H1 (cell line): Measurements from ENCODE around the gene DDN. TPM values are rescaled to one million over a fixed set of nuclear protein-coding genes. Genes with fewer than 3 reads are reported as not detected.

Experiments
- CTCF ChIA-PET: fragments of 300-600 bp; sonication (Branson Sonifier 250); formaldehyde crosslinking; loops from one replicate; lab custom pipeline; 2021; ENCODE audit not compliant: partially characterized antibody; lab: Charles Lee
- POLR2A ChIA-PET: fragments of 300-600 bp; sonication (Branson Sonifier 250); formaldehyde crosslinking; loops from one replicate; lab custom pipeline; 2021; ENCODE audit warnings: inconsistent platforms; ENCODE audit not compliant: partially characterized antibody; lab: Charles Lee
- DNase-seq, 2 experiments: peaks; one replicate each; pipeline versions ENCODE4 v3.0.0 to v3.0.0-alpha.2; 2010 to 2022; ENCODE audit warnings: low spot score in 2 of 2, low read depth in 1 of 2, mixed read lengths in 1 of 2
- FAIRE-seq: peaks from 2 replicates; lab custom pipeline; 2011; peaks lifted over from hg19 to GRCh38; lab: Jason Lieb, UNC
- H2AFZ ChIP-seq: 2 replicates; pipeline ENCODE4 v1.8.1; 2012; ENCODE audit warnings: low read length, inconsistent platforms
- H2AK5ac ChIP-seq: 2 replicates; pipeline ENCODE4 v1.6.1; 2013; ENCODE audit warnings: low read depth, low read length
- H2BK120ac ChIP-seq: replicated peaks from 2 replicates; pipeline ENCODE3; 2013; ENCODE audit warnings: low read depth, low read length, inconsistent platforms
- H2BK12ac ChIP-seq: 2 replicates; pipeline ENCODE4 v1.6.1; 2013; ENCODE audit warnings: low read depth, low read length
- H2BK15ac ChIP-seq: 2 replicates; pipeline ENCODE4 v1.6.1; 2013; ENCODE audit warnings: low read length
- H2BK20ac ChIP-seq: 2 replicates; pipeline ENCODE4 v1.6.1; 2013; ENCODE audit warnings: low read length
- H2BK5ac ChIP-seq: 2 replicates; pipeline ENCODE4 v1.6.1; 2013; ENCODE audit warnings: low read depth, low read length
- H3K14ac ChIP-seq: 2 replicates; pipeline ENCODE4 v1.6.1; 2013; ENCODE audit warnings: inconsistent platforms; ENCODE audit not compliant: insufficient read length
- H3K18ac ChIP-seq: 2 replicates; pipeline ENCODE4 v1.6.1; 2013; ENCODE audit warnings: low read length; ENCODE audit errors: extremely low read depth
- H3K23ac ChIP-seq: 2 replicates; pipeline ENCODE4 v1.6.1; 2013; ENCODE audit warnings: inconsistent platforms; ENCODE audit not compliant: insufficient read length
- H3K23me2 ChIP-seq: 2 replicates; pipeline ENCODE4 v1.6.1; 2013; ENCODE audit warnings: low read depth, low read length
- H3K27ac ChIP-seq: 2 replicates; pipeline ENCODE4 v1.6.1; 2011; ENCODE audit warnings: low read depth, low read length, inconsistent platforms
- H3K27me3 ChIP-seq, 4 experiments: replicated peaks in 1 of 4; 1 replicate in 1 of 4; 2 replicates in 3 of 4; pipeline versions ENCODE4 v1.6.1 to v1.8.1; 2011 to 2013; ENCODE audit warnings: low read length in 3 of 4, mild to moderate bottlenecking in 3 of 4, inconsistent platforms in 2 of 4, mixed read lengths in 2 of 4, moderate library complexity in 1 of 4; ENCODE audit not compliant: control insufficient read depth in 3 of 4, insufficient read depth in 3 of 4; ENCODE audit errors: extremely low read depth in 1 of 4
- H3K36me3 ChIP-seq, 4 experiments: 2 replicates each; pipeline versions ENCODE4 v1.6.1 to v1.8.1; 2011 to 2013; ENCODE audit warnings: mild to moderate bottlenecking in 4 of 4, low read length in 3 of 4, moderate library complexity in 2 of 4, control low read depth in 1 of 4, inconsistent platforms in 1 of 4; ENCODE audit not compliant: insufficient read depth in 4 of 4, control insufficient read depth in 2 of 4
- H3K4ac ChIP-seq: replicated peaks from 2 replicates; pipeline ENCODE3; 2013; ENCODE audit warnings: low read length, low read depth, mixed read lengths, inconsistent platforms; ENCODE audit not compliant: insufficient read length
- H3K4me1 ChIP-seq, 4 experiments: replicated peaks in 1 of 4; 1 replicate in 1 of 4; 2 replicates in 3 of 4; pipeline versions ENCODE4 v1.6.1 to v1.8.1; 2011 to 2013; ENCODE audit warnings: low read length in 3 of 4, inconsistent platforms in 2 of 4, mixed read lengths in 1 of 4; ENCODE audit not compliant: insufficient read depth in 4 of 4, control insufficient read depth in 3 of 4
- H3K4me2 ChIP-seq, 2 experiments: 2 replicates each; pipeline versions ENCODE4 v1.6.1 to v1.8.1; 2011 to 2013; ENCODE audit warnings: low read depth in 2 of 2, low read length in 2 of 2, control low read depth in 1 of 2, inconsistent platforms in 1 of 2, mild to moderate bottlenecking in 1 of 2; ENCODE audit not compliant: insufficient read depth in 1 of 2
- H3K4me3 ChIP-seq, 4 experiments: fragments of 200-600, 300-600 bp in 1 of 4; sonication (generic), shearing (Covaris generic), sonication (Bioruptor Twin) in 1 of 4; 2 replicates each; pipeline versions ENCODE4 v1.5.1 to v1.8.1; 2011 to 2016; ENCODE audit warnings: low read length in 4 of 4, low read depth in 3 of 4, control low read depth in 2 of 4, inconsistent platforms in 2 of 4, mild to moderate bottlenecking in 2 of 4, mixed read lengths in 1 of 4, moderate library complexity in 1 of 4; ENCODE audit not compliant: insufficient read depth in 2 of 4; ENCODE audit errors: extremely low read depth in 1 of 4
- H3K56ac ChIP-seq: replicated peaks from 2 replicates; pipeline ENCODE3; 2013; ENCODE audit warnings: low read depth, mild to moderate bottlenecking, mixed read lengths, low read length, inconsistent platforms; ENCODE audit not compliant: insufficient read length
- H3K79me1 ChIP-seq: 2 replicates; pipeline ENCODE4 v1.6.1; 2013; ENCODE audit warnings: low read depth, low read length, control low read depth
- H3K79me2 ChIP-seq, 2 experiments: 2 replicates each; pipeline versions ENCODE4 v1.6.1 to v1.8.1; 2012 to 2013; ENCODE audit warnings: low read length in 2 of 2, mild to moderate bottlenecking in 2 of 2, inconsistent platforms in 1 of 2; ENCODE audit not compliant: insufficient read depth in 2 of 2, control insufficient read depth in 1 of 2
- H3K9ac ChIP-seq, 4 experiments: replicated peaks in 1 of 4; 1 replicate in 1 of 4; 2 replicates in 3 of 4; pipeline versions ENCODE4 v1.6.1 to v1.8.1; 2011 to 2013; ENCODE audit warnings: low read depth in 3 of 4, low read length in 3 of 4, control low read depth in 2 of 4, mild to moderate bottlenecking in 2 of 4, moderate library complexity in 2 of 4, inconsistent platforms in 1 of 4; ENCODE audit errors: extremely low read depth in 1 of 4
- H3K9me3 ChIP-seq, 2 experiments: 2 replicates each; pipeline versions ENCODE4 v1.6.1 to v1.8.1; 2012 to 2013; ENCODE audit warnings: mild to moderate bottlenecking in 2 of 2, moderate library complexity in 2 of 2, control low read depth in 1 of 2, inconsistent platforms in 1 of 2, low read depth in 1 of 2, low read length in 1 of 2, mixed read lengths in 1 of 2; ENCODE audit not compliant: insufficient read depth in 2 of 2
- H4K20me1 ChIP-seq, 2 experiments: replicated peaks in 1 of 2; 2 replicates each; pipeline versions ENCODE3 to v1.8.1; 2011 to 2013; ENCODE audit warnings: inconsistent platforms in 2 of 2, low read length in 2 of 2, mild to moderate bottlenecking in 1 of 2; ENCODE audit not compliant: insufficient read depth in 2 of 2, control insufficient read depth in 1 of 2
- H4K5ac ChIP-seq: 2 replicates; pipeline ENCODE4 v1.6.1; 2013; ENCODE audit warnings: low read length, low read depth, mixed read lengths, inconsistent platforms; ENCODE audit not compliant: insufficient read length
- H4K8ac ChIP-seq: 2 replicates; pipeline ENCODE4 v1.8.0; 2013; ENCODE audit warnings: mild to moderate bottlenecking, moderate library complexity, low read length, inconsistent platforms; ENCODE audit not compliant: insufficient read depth; ENCODE audit errors: extremely low read depth
- H4K91ac ChIP-seq: replicated peaks from 2 replicates; pipeline ENCODE3; 2013; ENCODE audit warnings: low read length, mixed read lengths, inconsistent platforms; ENCODE audit not compliant: insufficient read length
- CEBPB ChIP-seq: IDR thresholded peaks from 2 replicates; pipeline ENCODE4 v1.6.1; 2012; ENCODE audit warnings: low read depth, low read length
- E2F6 ChIP-seq: IDR thresholded peaks from 2 replicates; pipeline ENCODE4 v1.6.1; 2012; ENCODE audit warnings: inconsistent platforms
- EZH2 ChIP-seq: fragments of 200-600 bp; sonication (generic); IDR thresholded peaks from 2 replicates; pipeline ENCODE4 v1.7.1; 2012; ENCODE audit warnings: low read depth, mild to moderate bottlenecking, moderate library complexity, low read length, inconsistent platforms; ENCODE audit not compliant: severe bottlenecking
- JUND ChIP-seq: IDR thresholded peaks from 2 replicates; pipeline ENCODE4 v1.6.1; 2011; ENCODE audit warnings: mild to moderate bottlenecking, improper control_type of control experiment, low read length
- PHF8 ChIP-seq: fragments of 200-600 bp; sonication (generic); conservative IDR thresholded peaks from 2 replicates; pipeline ENCODE4 v1.7.1; 2012; ENCODE audit warnings: low read depth, mild to moderate bottlenecking, inconsistent platforms, low read length, moderate library complexity
- RFX5 ChIP-seq: IDR thresholded peaks from 2 replicates; pipeline ENCODE4 v1.6.1; 2011; ENCODE audit warnings: low read depth, low read length, improper control_type of control experiment, borderline replicate concordance
- WGBS, 2 experiments: shearing (Covaris generic) in 1 of 2; methylation state at CpG; one replicate each; pipeline versions ENCODE4 v1.1.6 to v1.1.7; 2013 to 2015; ENCODE audit warnings: low lambda C conversion rate in 2 of 2, mixed read lengths in 2 of 2, inconsistent platforms in 1 of 2, low coverage in 1 of 2, missing lambda C conversion rate in 1 of 2; ENCODE audit not compliant: insufficient replicate concordance in 2 of 2, insufficient coverage in 1 of 2, insufficient read length in 1 of 2; ENCODE audit errors: extremely low coverage in 1 of 2, missing lambda C conversion rate in 1 of 2; 5-methylcytosine and 5-hydroxymethylcytosine counted together
- polyA plus RNA-seq, 7 experiments: library from polyadenylated mRNA; depleted of rRNA in 3 of 7; stranded (reverse) in 5 of 7; unstranded in 2 of 7; fragments of >200 nt in 5 of 7; fragments of 200-250 nt in 2 of 7; gene quantifications; 1 replicate in 5 of 7; 2 replicates in 1 of 7; 4 replicates in 1 of 7; pipeline versions ENCODE4 v1.2.1 to v1.2.3, GENCODE V29; 2011 to 2013; ENCODE audit warnings: missing spikeins in 2 of 7, mixed read lengths in 2 of 7
- total RNA-seq: library from RNA; stranded (reverse); fragmentation: NEBNext Ultra II Directional; extraction: Animal tissue kit (Norgen Biotek cat#: 25700); gene quantifications from 2 replicates; pipeline ENCODE4 v1.2.1, GENCODE V29; 2021
- TF ChIP-seq, protein P1 (sequence below), 3 experiments: IDR thresholded peaks; 1 replicate in 2 of 3; 2 replicates in 1 of 3; pipeline versions ENCODE4 v1.5.1 to v1.6.1; 2011; ENCODE audit warnings: low read length in 3 of 3, mild to moderate bottlenecking in 3 of 3, inconsistent platforms in 2 of 3, low read depth in 1 of 3, moderate library complexity in 1 of 3; ENCODE audit not compliant: insufficient read depth in 1 of 3; ENCODE audit errors: control extremely low read depth in 1 of 3

DDN gene
- total and polyA plus RNA-seq, 2 of the 8 experiments (the other 6 are each of a cell fraction or from before 2014, with no cell fraction given) = 0.14 to 0.30 TPM

DNA sequence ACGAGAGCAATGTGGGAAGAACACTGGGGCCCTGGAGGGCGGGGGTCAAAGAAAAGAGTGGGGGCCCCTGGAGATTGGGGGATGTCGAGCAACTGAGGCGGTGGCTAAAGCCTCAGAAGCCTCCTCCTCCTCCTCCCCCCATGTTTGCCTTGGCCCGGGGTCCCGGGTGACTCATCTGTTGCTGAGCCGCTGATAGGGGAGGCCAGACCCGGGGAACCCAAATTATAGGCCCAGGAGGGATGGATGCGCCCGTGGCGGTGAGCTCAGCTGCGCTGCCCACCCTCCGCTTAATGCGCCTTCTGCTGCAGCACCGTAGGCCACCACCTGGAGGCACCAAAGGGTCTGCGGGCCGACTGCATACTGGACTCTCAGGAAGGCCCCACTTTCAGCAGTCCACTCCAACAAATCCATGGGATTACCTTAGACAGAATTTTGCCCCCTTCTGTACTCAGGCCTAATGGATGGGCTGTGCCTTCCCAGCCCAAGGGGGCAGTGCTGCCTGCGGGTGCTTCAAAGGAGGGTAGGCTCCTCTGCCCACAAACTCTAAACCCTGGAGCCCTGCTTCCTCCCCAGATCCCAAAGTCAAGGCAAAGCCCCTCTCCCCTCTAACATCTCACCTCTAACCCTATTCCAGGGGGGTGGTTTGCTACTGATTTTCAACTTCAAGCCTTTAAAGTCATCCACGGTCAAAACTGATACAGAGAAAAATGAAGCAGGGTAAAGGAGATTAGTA is 25.1 kb downstream of the DDN start:
- Histone ChIP-seq H2BK20ac (no peak overlapping the region), H3K27ac (no peak overlapping the region), H2BK12ac (no peak overlapping the region), H3K27me3 (peaks cover 75 to 99% (median 96%) of the 10 kb centered on the region in 4 experiments), H3K14ac (no peak overlapping the region), H4K8ac (no peak overlapping the region), H3K79me1 (no peaks in the 10 kb centered on the region), H3K79me2 (no peaks in the 10 kb centered on the region), H2BK5ac (no peak overlapping the region), H4K5ac (no peak overlapping the region), H4K20me1 (peaks cover 6 to 19% of the 10 kb centered on the region in 2 experiments), H2AFZ (0 out of 2 replicates have a peak overlapping the region, but pooled peaks have one; percentile 70), H3K9ac (no peak overlapping the region), H3K56ac (no peak overlapping the region), H3K23me2 (peaks cover 14% of the 10 kb centered on the region), H3K36me3 (no peaks in the 10 kb centered on the region; a peak in 1 of 8 replicates), H2BK15ac (peak overlapping the region; percentile 29; the same call in 1 of the 2 replicates), H3K4me1 (peaks cover 8 to 35% (median 30%) of the 10 kb centered on the region in 4 experiments), H4K91ac (no peak overlapping the region), H3K4me3 (peak overlapping the region in 1 of 4 experiments; percentile 11; a peak in 1 of 8 replicates), H3K23ac (no peak overlapping the region), H3K4ac (no peak overlapping the region), H3K18ac (no peak overlapping the region), H3K9me3 (no peaks in the 10 kb centered on the region), H2BK120ac (no peak overlapping the region), H3K4me2 (peak overlapping the region; percentile 5 to 41; a peak in 2 of 4 replicates), H2AK5ac (no peak overlapping the region)
- peak in 1 of 2 experiments; percentile 91 for DNase-seq
- WGBS, 2 experiments = 9% methylated on average over 15 of the region's 19 CpGs; no CpG with 5 or more reads in 1 of the 2 experiments
- CTCF ChIA-PET = interaction anchor here (0.6 to 40.8 kb wide), 21 partner anchors 8 to 1059 kb away, joined by 3 to 1336 read pairs (median 4); partner anchors contain the start of genes ARF3, DDN, RHEBL1 and RND1
- POLR2A ChIA-PET = interaction anchor here (0.6 to 2.3 kb wide), 6 partner anchors 10 to 155 kb away, joined by 3 to 5 read pairs (median 4); partner anchors contain the start of genes ARF3 and RND1
- no peak for FAIRE-seq
- no peak for TF ChIP-seq CEBPB
- TF ChIP-seq, protein P1, sequence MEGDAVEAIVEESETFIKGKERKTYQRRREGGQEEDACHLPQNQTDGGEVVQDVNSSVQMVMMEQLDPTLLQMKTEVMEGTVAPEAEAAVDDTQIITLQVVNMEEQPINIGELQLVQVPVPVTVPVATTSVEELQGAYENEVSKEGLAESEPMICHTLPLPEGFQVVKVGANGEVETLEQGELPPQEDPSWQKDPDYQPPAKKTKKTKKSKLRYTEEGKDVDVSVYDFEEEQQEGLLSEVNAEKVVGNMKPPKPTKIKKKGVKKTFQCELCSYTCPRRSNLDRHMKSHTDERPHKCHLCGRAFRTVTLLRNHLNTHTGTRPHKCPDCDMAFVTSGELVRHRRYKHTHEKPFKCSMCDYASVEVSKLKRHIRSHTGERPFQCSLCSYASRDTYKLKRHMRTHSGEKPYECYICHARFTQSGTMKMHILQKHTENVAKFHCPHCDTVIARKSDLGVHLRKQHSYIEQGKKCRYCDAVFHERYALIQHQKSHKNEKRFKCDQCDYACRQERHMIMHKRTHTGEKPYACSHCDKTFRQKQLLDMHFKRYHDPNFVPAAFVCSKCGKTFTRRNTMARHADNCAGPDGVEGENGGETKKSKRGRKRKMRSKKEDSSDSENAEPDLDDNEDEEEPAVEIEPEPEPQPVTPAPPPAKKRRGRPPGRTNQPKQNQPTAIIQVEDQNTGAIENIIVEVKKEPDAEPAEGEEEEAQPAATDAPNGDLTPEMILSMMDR (IDR thresholded peaks at IDR 0.05; ENCODE audit: control extremely low read depth in 1 of 3, insufficient read depth in 1 of 3, low read depth in 1 of 3, low read length in 3 of 3) = peak in 2 of 3 experiments; percentile 79 to 82; a peak in 3 of 4 replicates
- TF ChIP-seq PHF8 = no peak
- peak; percentile 25; the same call in 1 of the 2 replicates for TF ChIP-seq JUND
- no peak for TF ChIP-seq EZH2
- no peak for TF ChIP-seq E2F6
- TF ChIP-seq RFX5 = peak; percentile 70; the same call in 1 of the 2 replicates
